Measurements from ENCODE around the gene SH2D7. TPM values are rescaled to one million over a fixed set of nuclear protein-coding genes. Genes with fewer than 3 reads are reported as not detected.

SH2D7 gene
- total and polyA plus RNA-seq, 2 donors (not counting 3 experiments of a cell fraction or from before 2014, with no cell fraction given), result not detected

GRCh38 chr15:78058401-78058935, 33.9 kb upstream of the SH2D7 start:
- Histone ChIP-seq H3K4me2 (ENCODE audit: insufficient read depth, low read length) (no peak overlapping the region), H3K79me2 (ENCODE audit: control insufficient read depth, insufficient read depth, low read length) (peaks cover 67% of the 10 kb centered on the region), H3K4me1 (ENCODE audit: control insufficient read depth, extremely low read depth, insufficient read depth, low read length) (peaks cover 39% of the 10 kb centered on the region), H3K9me1 (replicated peaks; ENCODE audit: control insufficient read depth, extremely low read depth, insufficient read depth, low read length) (no peaks in the 10 kb centered on the region), H3K27ac (ENCODE audit: insufficient read depth, low read depth, low read length) (no peak overlapping the region), H4K20me1 (replicated peaks; ENCODE audit: control insufficient read depth, extremely low read depth, insufficient read depth, low read length) (no peaks in the 10 kb centered on the region), H3K27me3 (ENCODE audit: control insufficient read depth in 2 of 2, insufficient read depth in 2 of 2, low read length in 2 of 2) (no peaks in the 10 kb centered on the region), H2AFZ (ENCODE audit: low read depth, low read length) (no peak overlapping the region), H3K9ac (replicated peaks; ENCODE audit: extremely low read depth, insufficient read depth, low read length) (no peak overlapping the region), H3K36me3 (ENCODE audit: control insufficient read depth in 2 of 2, extremely low read depth in 1 of 2, insufficient read depth in 2 of 2, low read length in 2 of 2) (no peaks in the 10 kb centered on the region), H3K4me3 (replicated peaks in 1 of 3; ENCODE audit: insufficient read depth in 1 of 3, low read depth in 1 of 3, low read length in 3 of 3) (no peak overlapping the region), H3K9me3 (replicated peaks; ENCODE audit: control insufficient read depth, insufficient read depth, low read length) (no peaks in the 10 kb centered on the region)
- DNase-seq (ENCODE audit: low read depth, low spot score) (no peak), FAIRE-seq (no peak)
- ChIA-PET CTCF (interaction anchor here (1.0 to 2.4 kb wide), 5 partner anchors 8 to 50 kb away, joined by 3 to 25 read pairs (median 4); no protein-coding TSS in a partner anchor), POLR2A (interaction anchor here (1.2 kb wide), 1 partner anchor 8 kb away, joined by 3 read pairs; no protein-coding TSS in a partner anchor)
- TF ChIP-seq POLR2AphosphoS5 (IDR thresholded peaks at IDR 0.05; ENCODE audit: insufficient read depth, low read depth, low read length), result no peak
- TF ChIP-seq, protein P1, sequence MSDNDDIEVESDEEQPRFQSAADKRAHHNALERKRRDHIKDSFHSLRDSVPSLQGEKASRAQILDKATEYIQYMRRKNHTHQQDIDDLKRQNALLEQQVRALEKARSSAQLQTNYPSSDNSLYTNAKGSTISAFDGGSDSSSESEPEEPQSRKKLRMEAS (IDR thresholded peaks at IDR 0.05; ENCODE audit: insufficient read depth, insufficient read length), result no peak
- TF ChIP-seq EZH2 (IDR thresholded peaks at IDR 0.05; ENCODE audit: borderline replicate concordance, low read depth, low read length, severe bottlenecking), result no peak
- TF ChIP-seq GATA2 (IDR thresholded peaks at IDR 0.05; ENCODE audit: insufficient read depth, insufficient read length, low read depth, low read length), result no peak
- TF ChIP-seq FOS (IDR thresholded peaks at IDR 0.05; ENCODE audit: borderline replicate concordance, insufficient read depth, low read length), result no peak
- intact Hi-C loops (cut with micrococcal nuclease) (no loop called here), dilution Hi-C loops (cut with MboI; ENCODE audit: extremely low pct_ligation_motif_present, low sequenced_read_pairs) (no loop called here)
- BruUV-seq (replicated peaks), result no TSS peak
